HG03196 (cell line): ENCODE results near the gene NAALADL2.
"Not testable (repeated sequence)": the region's sequence is repeated elsewhere in the genome, so short reads cannot be mapped to it uniquely, and the experiment has no call there.

Experiments used
- ATAC-seq: cut with Tn5 transposase; IDR thresholded peaks from one replicate; pipeline ENCODE4 v1.9.1; 2021; ENCODE audit not compliant: unreplicated experiment

Gene NAALADL2

DNA sequence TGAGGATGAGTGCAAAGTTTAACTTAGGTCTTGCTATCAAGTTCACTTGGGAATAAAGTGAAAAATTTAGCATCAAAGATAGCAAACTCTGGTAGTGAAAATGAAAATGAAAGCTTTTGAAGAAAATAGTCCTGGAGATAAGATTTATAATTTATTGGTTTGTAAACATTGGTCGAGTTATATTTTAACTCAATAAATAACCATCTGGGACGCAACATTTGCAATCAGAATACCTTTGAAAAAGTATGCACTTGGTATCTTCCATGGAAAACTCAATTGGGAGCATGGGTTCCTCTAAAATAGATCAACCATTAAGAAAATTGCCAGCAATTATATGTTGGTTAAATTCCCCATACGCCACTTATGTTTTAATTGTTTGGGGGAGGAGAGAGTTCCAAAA, 209.5 kb downstream of the NAALADL2 start:
- ATAC-seq = no peak

DNA sequence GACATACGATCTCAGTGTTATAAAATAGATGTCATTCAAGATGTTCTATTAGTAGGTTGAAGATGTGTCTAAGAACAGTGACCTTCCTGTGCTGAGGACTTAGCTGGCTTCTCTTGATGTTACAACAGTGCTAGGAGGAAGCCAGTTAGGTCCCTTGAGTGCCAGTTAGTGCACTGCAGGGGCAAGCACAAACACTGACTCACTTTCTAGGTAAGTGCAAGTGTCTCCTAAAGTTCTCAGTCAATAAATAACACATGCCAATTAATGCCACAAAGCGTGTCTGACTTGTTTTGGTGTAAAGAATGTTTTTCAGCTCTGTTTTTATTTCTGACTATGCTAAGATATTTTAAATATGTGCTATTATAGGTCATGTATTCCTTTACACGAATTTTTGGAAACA, 211.8 kb downstream of the NAALADL2 start:
- no peak for ATAC-seq

DNA sequence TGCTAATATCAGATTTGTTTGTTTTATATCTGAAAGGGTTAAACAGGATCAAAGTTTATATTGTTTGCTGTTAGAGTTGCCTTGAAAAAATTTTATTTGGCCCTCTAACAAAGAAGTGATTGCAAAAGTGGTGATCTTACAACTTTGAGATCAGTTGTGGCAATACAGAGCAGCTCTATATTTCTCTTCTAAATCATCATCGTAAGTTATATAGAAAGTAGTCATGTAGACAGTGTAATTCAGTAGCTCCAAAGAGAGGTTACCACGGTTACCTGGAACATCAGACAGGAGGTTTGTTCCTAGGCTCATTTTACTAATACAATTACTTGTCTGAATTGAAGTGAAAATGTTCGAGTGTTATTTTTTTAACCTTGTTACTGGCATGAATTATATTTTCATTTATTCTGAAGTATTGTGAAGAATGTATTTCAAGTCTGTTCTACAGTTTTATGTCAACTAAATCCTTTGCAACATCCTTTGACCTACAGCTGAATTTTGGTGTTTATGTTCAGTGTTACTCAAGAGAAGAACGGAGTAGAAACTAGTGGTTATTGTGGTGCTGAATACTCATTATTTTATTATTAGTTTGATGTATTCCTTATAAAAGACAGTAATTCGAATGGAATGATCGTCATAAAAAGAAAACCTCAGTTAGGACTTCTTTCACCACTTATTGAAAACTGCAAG, 214.2 kb downstream of the NAALADL2 start:
- no peak for ATAC-seq

DNA sequence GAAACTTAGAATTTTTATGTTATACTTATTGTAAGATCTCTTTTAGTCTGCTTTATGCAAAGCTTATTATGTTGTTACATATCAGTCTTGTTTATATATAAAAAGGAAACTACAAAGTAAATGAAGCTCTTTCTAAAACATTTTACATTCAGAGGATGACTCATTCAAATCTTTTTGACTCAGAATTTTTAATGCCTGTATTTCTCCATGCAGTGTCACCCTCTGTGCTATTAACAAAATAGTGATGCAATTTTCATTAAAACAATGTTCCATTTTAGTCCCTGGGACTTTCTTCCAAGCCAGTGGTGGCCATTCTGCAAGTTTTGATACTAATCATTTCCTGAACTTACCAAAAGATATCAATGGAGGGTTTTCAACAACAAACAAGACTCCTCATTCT, 216.1 kb downstream of the NAALADL2 start:
- no peak for ATAC-seq

DNA sequence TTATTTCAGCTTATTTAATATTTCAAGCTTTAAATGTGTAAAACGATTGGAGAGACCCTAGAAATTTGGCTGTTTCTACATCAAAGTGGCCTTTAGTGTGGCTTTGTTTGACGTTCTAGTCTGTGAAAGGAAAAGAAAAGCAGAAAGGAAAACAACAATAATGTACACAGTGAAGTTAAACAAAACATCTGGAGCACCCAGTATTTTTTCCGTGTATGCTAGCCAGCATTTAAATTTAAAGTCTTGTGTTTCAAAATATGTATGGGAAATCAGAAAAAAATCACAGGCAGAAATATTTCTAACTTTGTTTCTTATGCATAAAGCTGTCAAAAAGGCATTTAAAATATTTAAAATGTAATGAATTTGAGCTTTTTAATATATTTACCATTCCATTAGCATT, 218.1 kb downstream of the NAALADL2 start:
- no peak for ATAC-seq

DNA sequence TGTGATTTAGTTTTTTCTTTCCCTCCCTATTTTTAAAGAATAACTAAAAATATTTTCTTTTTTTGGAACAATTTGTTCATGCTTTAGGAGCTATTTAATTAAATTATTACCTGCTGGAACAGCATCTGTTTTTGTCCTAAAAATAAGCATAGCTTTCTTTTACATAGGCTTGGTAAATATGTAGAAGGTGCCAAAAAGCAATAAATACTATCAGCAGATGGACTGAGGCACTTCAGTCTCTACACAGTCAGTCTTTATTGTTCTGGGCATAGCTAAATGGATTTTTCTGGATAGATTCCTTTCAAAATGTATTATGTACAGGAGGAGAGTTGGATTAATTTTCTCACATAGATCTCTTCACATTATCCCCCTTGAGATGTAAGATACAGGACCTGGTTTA, 223.5 kb downstream of the NAALADL2 start:
- no peak for ATAC-seq

- not testable (repeated sequence) for ATAC-seq
Measured at GRCh38 chr3:175087128-175087527, 228.0 kb downstream of the NAALADL2 start.

DNA sequence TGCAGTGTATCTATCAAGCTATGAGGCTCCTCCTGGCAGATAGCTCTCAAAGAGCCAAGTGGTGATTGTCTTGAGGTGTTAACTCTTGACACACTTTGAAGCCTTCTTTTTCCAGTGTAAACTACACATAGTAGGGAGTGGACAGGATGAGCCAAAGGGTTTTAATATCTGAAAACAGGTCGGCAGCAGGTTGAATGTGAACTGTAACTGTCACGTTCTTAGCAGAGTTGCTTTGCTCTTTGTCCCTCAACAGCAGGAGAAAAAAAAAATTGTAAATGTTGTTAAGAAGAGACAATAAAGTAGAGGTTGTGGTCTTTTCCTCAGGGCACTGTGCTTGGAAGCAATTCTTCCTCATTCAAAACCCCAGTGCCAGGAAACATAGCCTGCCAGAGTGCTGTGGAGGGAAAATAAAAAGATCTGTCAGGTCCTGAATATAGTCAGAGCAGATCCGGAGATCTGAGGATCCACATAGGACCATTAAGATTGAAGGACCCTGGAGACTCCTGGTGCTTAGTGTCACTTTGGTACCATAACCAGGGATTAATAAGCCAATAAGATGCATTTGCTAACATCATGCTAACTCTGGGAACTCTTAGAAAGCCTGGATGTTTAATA, 229.7 kb downstream of the NAALADL2 start:
- ATAC-seq = no peak

DNA sequence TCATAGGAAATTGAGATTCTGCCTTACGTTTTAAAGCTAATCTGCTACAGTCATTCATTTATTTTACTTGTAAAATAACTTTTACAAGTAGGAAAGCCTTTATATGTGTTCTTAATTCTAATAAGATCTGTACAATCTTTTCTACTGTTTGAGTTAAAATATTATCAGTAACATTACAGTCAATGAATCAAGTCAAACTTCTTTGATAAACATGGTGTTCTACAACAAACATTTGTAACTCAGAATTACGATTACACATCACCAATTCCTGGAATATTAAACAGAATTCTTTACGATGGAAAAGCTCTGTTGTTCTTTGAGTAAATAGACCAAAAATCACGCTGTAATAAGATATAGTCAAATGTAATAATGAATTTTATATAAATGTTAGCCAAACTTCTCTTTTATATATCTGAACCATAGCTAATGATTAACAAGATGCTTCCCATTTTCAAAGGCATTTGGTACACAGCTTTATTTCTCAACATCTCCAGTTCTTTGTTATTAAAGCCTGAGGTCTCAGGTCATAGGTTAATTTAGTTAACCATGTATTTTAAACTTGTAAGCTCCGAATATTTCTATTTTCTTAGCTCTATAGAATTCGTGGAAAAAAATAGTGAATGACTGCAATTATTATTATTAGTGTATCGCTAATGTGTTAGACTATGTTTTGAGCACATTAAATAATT, 232.4 kb downstream of the NAALADL2 start:
- no peak for ATAC-seq

DNA sequence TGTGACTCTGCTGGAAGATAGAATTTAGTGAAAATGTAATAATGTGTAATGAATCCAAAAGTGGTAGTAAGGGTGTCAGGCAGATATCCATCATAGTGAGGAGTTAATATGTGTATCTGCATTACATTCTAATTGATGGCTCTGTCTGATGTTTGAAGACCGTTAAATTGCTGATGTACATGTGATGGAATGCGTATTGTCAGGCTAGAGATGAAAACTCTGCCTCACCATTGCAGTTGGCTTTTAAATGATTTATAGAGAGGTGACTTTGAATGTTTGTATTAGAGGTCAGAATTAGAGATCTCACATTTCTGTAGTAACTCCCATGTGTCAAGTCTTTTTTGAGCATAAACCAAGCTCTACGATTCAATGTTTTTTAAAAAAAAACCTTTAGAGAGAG, 234.6 kb downstream of the NAALADL2 start:
- ATAC-seq = no peak

DNA sequence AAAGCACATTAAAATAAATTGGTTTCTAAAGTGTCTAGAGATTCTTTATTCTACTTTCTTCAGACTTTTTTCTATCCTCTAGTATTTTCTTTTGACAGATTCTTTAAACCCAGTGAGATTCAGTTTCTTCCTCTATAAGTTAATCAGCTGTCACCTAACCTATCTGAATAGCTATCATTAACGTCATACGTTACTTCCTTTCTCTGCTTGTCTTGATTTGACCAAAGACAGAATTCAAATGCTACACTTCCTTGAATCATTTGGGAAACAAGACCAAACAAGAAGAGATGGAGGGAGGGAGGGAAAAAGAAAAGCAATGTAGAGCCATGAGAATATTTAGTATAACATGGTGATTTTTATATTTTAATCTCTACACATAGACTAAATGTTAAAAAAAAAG, 235.2 kb downstream of the NAALADL2 start:
- ATAC-seq = no peak

- ATAC-seq = no peak
Measured at GRCh38 chr3:175098644-175099043, 239.5 kb downstream of the NAALADL2 start.

GRCh38 chr3:175102161-175102560, 243.0 kb downstream of the NAALADL2 start:
- no peak for ATAC-seq

GRCh38 chr3:175103298-175103697, 244.2 kb downstream of the NAALADL2 start:
- no peak for ATAC-seq

DNA sequence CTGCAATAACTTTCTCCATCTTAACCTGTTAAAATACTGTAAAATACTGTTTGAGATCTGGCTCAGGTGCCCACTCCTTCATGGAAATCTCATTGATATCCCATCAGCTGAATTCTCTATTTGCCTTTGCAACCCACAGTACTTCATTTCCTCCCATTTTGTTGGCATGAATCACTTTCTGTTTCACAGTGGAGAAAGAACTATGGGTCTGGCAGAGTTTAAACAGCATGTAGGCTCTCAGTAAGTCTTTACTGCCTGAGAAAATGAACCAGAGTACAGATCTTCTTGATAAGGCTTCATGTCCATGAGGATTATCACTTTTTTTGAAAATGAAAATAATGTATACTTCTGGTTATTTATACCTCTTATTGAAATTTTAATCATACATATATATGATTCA, 245.9 kb downstream of the NAALADL2 start:
- no peak for ATAC-seq

DNA sequence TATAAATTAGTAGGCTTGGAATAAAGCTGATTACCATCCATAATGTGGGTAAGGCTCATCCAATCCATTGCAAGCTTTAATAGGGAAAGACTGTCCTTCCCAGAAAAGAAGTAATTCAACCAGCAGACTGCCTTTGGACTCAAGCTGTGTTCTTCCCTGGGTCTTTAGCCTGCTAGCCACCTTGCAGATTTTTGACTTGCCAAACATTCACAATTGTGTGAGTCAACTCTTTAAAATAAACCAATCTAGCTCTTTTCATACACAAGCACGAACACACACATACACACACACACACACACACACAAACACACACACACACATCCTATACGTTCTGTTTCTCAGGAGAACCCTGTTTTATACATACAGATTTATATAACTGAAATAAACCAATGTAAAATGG, 248.1 kb downstream of the NAALADL2 start:
- ATAC-seq = no peak

DNA sequence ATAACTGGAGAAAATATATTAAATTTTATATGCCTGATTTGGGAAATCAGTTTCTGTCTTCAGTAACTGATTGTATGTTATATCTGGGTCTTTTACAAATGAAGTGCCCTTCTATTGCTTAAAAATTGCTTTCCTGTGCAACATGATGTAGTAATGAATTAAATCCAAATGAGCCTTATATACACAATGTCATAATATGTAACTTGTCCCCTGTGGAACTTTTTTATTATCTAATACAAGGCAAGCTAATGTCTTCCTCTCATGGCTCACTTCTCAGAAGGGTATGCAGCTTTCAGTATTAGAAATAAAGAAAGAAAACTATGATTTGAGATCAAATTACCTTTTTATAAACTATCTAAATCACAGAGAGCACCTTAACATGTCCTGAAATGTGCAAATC, 248.9 kb downstream of the NAALADL2 start:
- no peak for ATAC-seq

- ATAC-seq = no peak
Measured at GRCh38 chr3:175108613-175109151, 249.5 kb downstream of the NAALADL2 start.

GRCh38 chr3:175111036-175111435, 251.9 kb downstream of the NAALADL2 start:
- no peak for ATAC-seq

- ATAC-seq = no peak
Measured at GRCh38 chr3:175118382-175118941, 259.3 kb downstream of the NAALADL2 start.

GRCh38 chr3:175121225-175121624, 262.1 kb downstream of the NAALADL2 start:
- ATAC-seq = no peak
